ENCODE results near the gene HIGD2B. TPM values are rescaled to one million over a fixed set of nuclear protein-coding genes. Genes with fewer than 3 reads are reported as not detected.

Gene HIGD2B
- polyA plus RNA-seq, 2 of the 4 experiments (the other 2 are of a cell fraction), result not detected

DNA sequence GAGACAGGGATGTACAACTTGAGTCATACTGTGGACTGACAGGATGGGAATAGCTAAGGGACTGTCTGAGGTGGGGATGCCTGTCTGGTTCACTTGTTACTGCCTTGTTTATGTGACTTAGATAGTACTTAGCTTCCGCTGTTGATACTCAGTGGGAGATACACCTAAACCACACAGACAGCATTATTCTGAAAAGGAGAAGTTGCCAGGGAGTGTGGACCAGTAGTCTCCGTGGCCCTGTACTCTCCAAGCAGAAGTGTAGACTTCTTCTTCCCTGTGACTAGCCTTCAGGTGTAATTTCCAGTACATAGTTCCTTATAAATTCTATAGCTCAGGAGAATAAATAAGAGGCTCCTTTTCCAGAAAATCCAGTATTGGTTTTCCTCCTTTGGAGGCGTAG lies 5.1 kb downstream of the HIGD2B start (continued):
- TF ChIP-seq, protein P1, sequence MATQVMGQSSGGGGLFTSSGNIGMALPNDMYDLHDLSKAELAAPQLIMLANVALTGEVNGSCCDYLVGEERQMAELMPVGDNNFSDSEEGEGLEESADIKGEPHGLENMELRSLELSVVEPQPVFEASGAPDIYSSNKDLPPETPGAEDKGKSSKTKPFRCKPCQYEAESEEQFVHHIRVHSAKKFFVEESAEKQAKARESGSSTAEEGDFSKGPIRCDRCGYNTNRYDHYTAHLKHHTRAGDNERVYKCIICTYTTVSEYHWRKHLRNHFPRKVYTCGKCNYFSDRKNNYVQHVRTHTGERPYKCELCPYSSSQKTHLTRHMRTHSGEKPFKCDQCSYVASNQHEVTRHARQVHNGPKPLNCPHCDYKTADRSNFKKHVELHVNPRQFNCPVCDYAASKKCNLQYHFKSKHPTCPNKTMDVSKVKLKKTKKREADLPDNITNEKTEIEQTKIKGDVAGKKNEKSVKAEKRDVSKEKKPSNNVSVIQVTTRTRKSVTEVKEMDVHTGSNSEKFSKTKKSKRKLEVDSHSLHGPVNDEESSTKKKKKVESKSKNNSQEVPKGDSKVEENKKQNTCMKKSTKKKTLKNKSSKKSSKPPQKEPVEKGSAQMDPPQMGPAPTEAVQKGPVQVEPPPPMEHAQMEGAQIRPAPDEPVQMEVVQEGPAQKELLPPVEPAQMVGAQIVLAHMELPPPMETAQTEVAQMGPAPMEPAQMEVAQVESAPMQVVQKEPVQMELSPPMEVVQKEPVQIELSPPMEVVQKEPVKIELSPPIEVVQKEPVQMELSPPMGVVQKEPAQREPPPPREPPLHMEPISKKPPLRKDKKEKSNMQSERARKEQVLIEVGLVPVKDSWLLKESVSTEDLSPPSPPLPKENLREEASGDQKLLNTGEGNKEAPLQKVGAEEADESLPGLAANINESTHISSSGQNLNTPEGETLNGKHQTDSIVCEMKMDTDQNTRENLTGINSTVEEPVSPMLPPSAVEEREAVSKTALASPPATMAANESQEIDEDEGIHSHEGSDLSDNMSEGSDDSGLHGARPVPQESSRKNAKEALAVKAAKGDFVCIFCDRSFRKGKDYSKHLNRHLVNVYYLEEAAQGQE (IDR thresholded peaks at IDR 0.05), result no peak
- TF ChIP-seq NR3C1 (IDR thresholded peaks at IDR 0.05), result no peak
- TF ChIP-seq HOXB5 (CRISPR knock-in tag; IDR thresholded peaks at IDR 0.05), result no peak
- TF ChIP-seq TFCP2L1 (CRISPR knock-in tag; IDR thresholded peaks at IDR 0.05), result no peak

GRCh38 chr15:72676838-72677237 lies 9.1 kb downstream of the HIGD2B start:
- Histone ChIP-seq H3K4me1 (no peaks in the 10 kb centered on the region), H3K4me3 (no peak overlapping the region), H3K9me3 (no peaks in the 10 kb centered on the region), H3K4me2 (no peak overlapping the region), H3K27ac (no peak overlapping the region)
- TF ChIP-seq ZNF302 (CRISPR knock-in tag; IDR thresholded peaks at IDR 0.05), result no peak
- no peak for TF ChIP-seq TFCP2L1 (CRISPR knock-in tag; IDR thresholded peaks at IDR 0.05)
- no peak for TF ChIP-seq CTCF (IDR thresholded peaks at IDR 0.05)
- no peak for TF ChIP-seq NFE2L2 (conservative IDR thresholded peaks at IDR 0.05; ENCODE audit: low read length)
- no peak for TF ChIP-seq BHLHE40 (IDR thresholded peaks at IDR 0.05; ENCODE audit: low read depth, low read length)
- no peak for TF ChIP-seq RCOR1 (IDR thresholded peaks at IDR 0.05; ENCODE audit: low read depth, low read length)
- TF ChIP-seq KDM5A (IDR thresholded peaks at IDR 0.05), result no peak
- TF ChIP-seq POLR2A (IDR thresholded peaks at IDR 0.05; ENCODE audit: low read length), result no peak
- TF ChIP-seq, protein P2, sequence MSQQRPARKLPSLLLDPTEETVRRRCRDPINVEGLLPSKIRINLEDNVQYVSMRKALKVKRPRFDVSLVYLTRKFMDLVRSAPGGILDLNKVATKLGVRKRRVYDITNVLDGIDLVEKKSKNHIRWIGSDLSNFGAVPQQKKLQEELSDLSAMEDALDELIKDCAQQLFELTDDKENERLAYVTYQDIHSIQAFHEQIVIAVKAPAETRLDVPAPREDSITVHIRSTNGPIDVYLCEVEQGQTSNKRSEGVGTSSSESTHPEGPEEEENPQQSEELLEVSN (IDR thresholded peaks at IDR 0.05; ENCODE audit: borderline replicate concordance, low read depth), result no peak
- no peak for TF ChIP-seq PBX3 (IDR thresholded peaks at IDR 0.05)
- no peak for TF ChIP-seq HOXB13 (CRISPR knock-in tag; IDR thresholded peaks at IDR 0.05; ENCODE audit: low read depth)
- no peak for TF ChIP-seq JUNB (IDR thresholded peaks at IDR 0.05)
- TF ChIP-seq ATOH8 (CRISPR knock-in tag; IDR thresholded peaks at IDR 0.05; ENCODE audit: low read depth), result no peak
- no peak for TF ChIP-seq CBX8 (IDR thresholded peaks at IDR 0.05)
- TF ChIP-seq, protein P1 (IDR thresholded peaks at IDR 0.05), result no peak
- ChIA-PET CTCF (interaction anchor here (1.0 to 6.1 kb wide), 2 partner anchors 46 to 77 kb away, joined by 3 to 27 read pairs; no protein-coding TSS in a partner anchor), POLR2A (interaction anchor here (1.9 kb wide), 1 partner anchor 9 kb away, joined by 8 read pairs; the partner anchor contains the start of genes BBS4 and HIGD2B)
- no peak for FAIRE-seq
- WGBS (ENCODE audit: missing lambda C conversion rate), result 60% methylated on average over 4 of the region's 4 CpGs
- no peak for DNase-seq (ENCODE audit: low read depth in 1 of 2, low spot score in 1 of 2)
- no peak for ATAC-seq

Measured in A549 (cell line).